Cerebellar nuclear complex (tissue), 1 donor: ENCODE measurements around the gene NBPF3.
A peak's percentile ranks its signal among the peaks of the same experiment; 100 is the strongest.
"Not testable (repeated sequence)": the region's sequence is repeated elsewhere in the genome, so short reads cannot be mapped to it uniquely, and the experiment has no call there.

Experiments
- DNase-seq, 2 experiments: peaks; one replicate each; lab custom pipeline; 2025; lab: John Stamatoyannopoulos, UW

NBPF3 gene, protein sequence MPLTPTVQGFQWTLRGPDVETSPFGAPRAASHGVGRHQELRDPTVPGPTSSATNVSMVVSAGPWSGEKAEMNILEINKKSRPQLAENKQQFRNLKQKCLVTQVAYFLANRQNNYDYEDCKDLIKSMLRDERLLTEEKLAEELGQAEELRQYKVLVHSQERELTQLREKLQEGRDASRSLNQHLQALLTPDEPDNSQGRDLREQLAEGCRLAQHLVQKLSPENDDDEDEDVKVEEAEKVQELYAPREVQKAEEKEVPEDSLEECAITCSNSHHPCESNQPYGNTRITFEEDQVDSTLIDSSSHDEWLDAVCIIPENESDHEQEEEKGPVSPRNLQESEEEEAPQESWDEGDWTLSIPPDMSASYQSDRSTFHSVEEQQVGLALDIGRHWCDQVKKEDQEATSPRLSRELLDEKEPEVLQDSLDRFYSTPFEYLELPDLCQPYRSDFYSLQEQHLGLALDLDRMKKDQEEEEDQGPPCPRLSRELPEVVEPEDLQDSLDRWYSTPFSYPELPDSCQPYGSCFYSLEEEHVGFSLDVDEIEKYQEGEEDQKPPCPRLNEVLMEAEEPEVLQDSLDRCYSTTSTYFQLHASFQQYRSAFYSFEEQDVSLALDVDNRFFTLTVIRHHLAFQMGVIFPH

GRCh38 chr1:21439721-21440629 lies at the start of gene NBPF3:
Gene NBPF3, plus strand, starts transcription at chr1:21440137. Its CDS starts 4,950 bp downstream, at chr1:21445087.
- DNase-seq: peak; percentile 26 to 79

DNA sequence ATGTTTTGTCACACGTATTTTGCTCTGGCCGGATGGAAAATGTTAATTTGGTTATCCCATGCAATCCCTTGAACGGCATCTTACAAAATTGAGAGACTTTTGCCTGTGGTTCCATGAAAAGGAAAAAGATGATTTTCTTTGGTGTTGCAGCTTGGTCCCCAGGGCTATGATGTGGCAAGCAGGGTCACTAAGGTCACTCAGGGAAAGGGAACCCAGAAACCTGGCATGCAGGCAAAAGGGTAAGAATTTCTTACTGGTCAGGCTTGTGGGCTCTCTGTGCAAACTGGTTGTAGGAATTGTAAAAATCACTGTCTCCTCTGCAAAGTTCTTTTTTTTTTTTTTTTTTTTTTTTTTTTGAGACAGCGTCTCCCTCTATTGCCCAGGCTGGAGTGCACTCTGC lies 48.4 kb upstream of the NBPF3 start:
- DNase-seq: no peak

DNA sequence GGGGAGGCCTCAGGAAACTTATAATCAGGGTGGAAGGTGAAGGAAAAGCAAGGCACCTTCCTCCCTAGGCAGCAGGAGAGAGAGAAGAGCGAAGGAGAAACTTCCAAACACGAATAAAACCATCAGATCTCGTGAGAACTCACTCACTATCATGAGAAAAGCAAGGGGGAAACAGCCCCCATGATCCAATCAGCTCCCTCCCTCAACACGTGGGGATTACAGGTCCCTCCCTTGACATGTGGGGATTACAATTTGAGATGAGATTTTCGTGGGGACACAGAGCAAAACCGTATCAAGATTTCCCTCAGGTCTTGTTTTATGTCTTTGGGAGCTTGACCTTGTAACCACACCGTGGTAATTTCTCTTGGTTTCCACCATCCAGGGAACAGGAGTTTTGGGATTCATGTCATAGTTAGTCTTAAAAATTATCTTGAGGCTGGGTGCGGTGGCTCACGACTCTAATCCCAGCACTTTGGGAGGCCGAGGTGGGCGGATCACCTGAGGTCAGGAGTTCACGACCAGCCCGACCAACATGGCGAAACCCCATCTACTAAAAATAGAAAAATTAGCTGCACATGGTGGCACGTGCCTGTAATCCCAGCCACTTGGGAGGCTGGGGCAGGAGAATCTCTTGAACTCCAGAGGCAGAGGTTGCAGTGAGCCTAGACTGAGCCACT lies 47.2 kb upstream of the NBPF3 start:
- DNase-seq: no peak

GRCh38 chr1:21396516-21396915 lies 43.4 kb upstream of the NBPF3 start:
- no peak for DNase-seq

- no peak for DNase-seq
Measured at GRCh38 chr1:21397813-21398188, 42.1 kb upstream of the NBPF3 start.

- DNase-seq: not testable (repeated sequence)
Measured at GRCh38 chr1:21401726-21402346, 38.1 kb upstream of the NBPF3 start.

GRCh38 chr1:21406659-21407058 lies 33.3 kb upstream of the NBPF3 start:
- no peak for DNase-seq

- not testable (repeated sequence) for DNase-seq
Measured at GRCh38 chr1:21409897-21410296, 30.0 kb upstream of the NBPF3 start.

DNA sequence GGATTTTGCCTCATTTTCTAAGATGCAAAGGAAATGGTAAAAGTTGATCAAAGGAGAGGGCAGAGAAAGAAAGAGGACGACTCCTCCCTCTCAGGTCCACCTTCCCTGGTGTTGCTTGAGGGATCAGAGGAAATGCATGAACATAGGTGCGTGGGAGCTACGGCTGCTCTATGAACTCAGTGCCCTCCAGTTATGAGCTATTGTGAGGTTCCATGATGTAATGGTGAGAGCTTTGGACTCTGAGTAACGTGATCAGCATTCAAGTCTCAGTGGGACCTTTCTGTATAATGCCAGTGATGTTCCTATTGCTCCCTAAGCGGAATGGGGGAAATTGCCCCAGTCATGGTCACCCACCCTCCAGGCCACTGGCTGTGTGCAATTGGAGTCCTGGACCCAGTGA lies 25.9 kb upstream of the NBPF3 start:
- no peak for DNase-seq

GRCh38 chr1:21420378-21420777 lies 19.6 kb upstream of the NBPF3 start:
- DNase-seq: not testable (repeated sequence)

GRCh38 chr1:21421307-21421706 lies 18.6 kb upstream of the NBPF3 start:
- DNase-seq: not testable (repeated sequence)

DNA sequence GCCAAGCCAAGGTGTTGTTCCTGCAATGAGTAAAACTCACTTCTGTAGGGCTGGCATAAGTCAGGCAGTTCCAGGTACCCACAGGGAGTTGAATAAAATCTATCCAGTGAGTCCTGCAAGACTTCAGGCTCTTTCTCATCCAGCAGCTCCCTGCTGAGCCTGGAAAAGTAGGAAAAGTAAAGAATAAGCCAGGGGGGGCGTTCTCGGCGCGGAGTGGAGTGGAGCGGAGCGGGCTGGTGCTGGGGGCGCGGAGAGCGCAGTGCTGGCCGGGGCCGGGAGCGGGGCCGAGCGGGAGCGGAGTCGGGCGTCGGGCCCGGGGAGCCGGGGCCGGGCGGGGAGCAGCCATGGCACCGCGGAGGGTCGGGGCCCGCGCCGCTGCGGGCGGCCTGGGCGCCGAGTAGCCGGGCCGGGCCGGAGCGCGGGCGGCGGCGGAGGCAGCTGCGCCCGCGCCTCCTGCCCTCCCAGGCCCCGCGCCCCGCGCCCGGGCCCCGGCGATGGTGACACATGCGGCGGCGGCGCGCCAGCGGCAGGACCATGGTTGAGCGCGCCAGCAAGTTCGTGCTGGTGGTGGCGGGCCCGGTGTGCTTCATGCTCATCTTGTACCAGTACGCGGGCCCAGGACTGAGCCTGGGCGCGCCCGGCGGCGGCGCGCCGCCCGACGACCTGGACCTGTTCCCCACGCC lies 12.0 kb upstream of the NBPF3 start:
- not testable (repeated sequence) for DNase-seq

- not testable (repeated sequence) for DNase-seq
Measured at GRCh38 chr1:21428481-21429073, 11.4 kb upstream of the NBPF3 start.

DNA sequence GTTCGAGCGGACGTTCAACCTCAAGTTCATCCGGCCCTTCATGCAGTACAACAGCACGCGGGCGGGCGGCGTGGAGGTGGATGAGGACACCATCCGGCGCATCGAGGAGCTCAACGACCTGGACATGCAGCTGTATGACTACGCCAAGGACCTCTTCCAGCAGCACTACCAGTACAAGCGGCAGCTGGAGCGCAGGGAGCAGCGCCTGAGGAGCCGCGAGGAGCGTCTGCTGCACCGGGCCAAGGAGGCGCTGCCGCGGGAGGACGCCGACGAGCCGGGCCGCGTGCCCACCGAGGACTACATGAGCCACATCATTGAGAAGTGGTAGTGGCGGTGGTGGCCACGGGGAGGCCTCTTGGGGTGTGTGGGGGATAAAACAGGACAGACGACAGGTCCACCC lies 10.7 kb upstream of the NBPF3 start:
- DNase-seq: not testable (repeated sequence)

- DNase-seq: not testable (repeated sequence)
Measured at GRCh38 chr1:21430875-21431274, 9.1 kb upstream of the NBPF3 start.

DNA sequence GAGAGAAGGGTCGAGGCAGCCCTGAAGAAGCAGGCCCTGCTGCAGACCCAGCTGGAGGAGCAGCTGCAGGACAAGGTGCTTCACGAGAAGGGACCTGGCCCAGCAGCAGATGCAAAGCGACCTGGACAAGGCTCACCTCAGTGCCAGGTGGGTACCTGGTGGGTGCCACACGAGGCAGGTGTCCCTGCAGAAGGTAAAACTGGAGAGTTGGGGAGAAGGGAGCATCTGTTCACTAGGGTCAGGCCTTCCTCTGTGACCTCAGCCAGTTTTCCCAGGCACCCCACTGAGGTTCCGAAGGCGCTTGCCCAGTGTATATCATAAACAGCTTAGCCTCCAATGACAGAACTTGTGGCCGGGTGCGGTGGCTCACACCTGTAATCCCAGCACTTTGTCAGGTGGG lies 5.5 kb upstream of the NBPF3 start:
- no peak for DNase-seq

DNA sequence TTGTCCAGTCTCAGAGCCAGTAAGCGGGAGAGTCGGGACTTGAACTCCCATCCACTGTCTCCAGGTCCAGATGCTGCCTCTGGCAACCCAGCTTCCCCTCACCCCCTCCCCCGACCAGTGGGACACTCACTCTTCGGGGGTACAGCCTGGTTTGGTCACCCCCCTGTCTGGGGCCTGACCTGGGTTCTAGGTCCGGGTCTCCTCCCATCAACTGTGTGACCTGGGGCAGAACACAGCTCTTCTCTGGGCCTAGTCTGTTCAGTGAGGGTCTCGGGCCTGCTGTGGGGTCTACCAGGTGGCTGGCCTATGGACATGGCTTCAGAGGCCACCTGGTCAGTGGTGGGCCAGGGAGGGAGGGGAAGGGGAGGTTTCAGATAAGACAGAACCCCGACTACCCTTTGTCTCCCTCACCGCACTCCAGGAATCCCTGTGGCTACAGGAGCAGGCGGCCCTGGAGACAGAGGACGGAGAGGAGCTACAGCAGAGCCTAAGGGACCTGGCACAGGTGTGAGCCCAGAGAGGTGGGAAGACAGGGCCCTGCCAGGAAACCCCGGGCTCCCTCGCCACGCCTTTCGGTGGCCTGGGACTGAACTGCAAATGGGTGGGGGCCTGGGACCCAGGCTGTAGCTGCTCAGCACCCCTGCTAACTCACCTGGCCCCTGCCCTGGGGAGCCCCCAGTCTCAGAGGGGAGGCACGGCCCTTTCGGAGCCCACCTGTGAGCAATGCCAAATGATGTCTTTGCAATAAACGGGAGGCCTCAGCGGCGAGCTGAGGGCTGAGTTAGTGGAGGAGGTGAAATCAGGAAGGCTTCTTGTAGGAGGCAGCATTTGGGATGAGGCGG lies 4.1 kb upstream of the NBPF3 start:
- no peak for DNase-seq

- no peak for DNase-seq
Measured at GRCh38 chr1:21436488-21437340, 3.2 kb upstream of the NBPF3 start.

GRCh38 chr1:21437341-21437640 lies 2.6 kb upstream of the NBPF3 start:
- no peak for DNase-seq
